ENCODE measurements around the gene DSCAML1. TPM values are rescaled to one million over a fixed set of nuclear protein-coding genes. Genes with fewer than 3 reads are reported as not detected.

Gene DSCAML1
- total RNA-seq, 2 experiments from 2014 or later: 0.13 to 0.29 TPM

DNA sequence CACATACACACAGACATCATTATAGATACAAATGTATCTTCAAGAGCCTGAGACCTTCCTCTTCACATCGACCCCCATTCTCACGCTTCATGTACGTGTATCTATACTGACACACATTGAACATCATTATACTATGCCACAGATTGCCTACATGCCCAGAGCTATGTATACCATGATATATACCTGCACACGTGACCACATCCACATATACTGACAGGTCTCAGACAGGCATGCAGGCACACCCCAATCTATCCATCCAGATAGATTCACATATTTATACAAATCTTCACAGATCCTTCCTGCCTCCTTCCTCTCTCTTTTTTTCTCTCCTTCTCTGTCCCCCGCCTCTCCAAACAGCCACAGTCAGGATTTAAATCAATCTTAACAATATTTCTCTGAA, 329.2 kb downstream of the DSCAML1 start:
- Mint-ChIP-seq H3K4me1 (ENCODE audit: low read depth) (no peaks in the 10 kb centered on the region), H3K36me3 (ENCODE audit: low read depth) (no peaks in the 10 kb centered on the region), H3K4me3 (no peak overlapping the region), H3K9me3 (no peaks in the 10 kb centered on the region), H3K27ac (no peak overlapping the region), H3K27me3 (no peaks in the 10 kb centered on the region)
- intact Hi-C loops (cut with micrococcal nuclease): no loop called here
- DNase-seq: no peak
- CTCF ChIA-PET: interaction anchor here (1.8 kb wide), 1 partner anchor 42 kb away, joined by 9 read pairs; no protein-coding TSS in a partner anchor
- ATAC-seq: no peak
- POLR2A ChIA-PET: no interaction called here
- TF ChIP-seq, protein P1, sequence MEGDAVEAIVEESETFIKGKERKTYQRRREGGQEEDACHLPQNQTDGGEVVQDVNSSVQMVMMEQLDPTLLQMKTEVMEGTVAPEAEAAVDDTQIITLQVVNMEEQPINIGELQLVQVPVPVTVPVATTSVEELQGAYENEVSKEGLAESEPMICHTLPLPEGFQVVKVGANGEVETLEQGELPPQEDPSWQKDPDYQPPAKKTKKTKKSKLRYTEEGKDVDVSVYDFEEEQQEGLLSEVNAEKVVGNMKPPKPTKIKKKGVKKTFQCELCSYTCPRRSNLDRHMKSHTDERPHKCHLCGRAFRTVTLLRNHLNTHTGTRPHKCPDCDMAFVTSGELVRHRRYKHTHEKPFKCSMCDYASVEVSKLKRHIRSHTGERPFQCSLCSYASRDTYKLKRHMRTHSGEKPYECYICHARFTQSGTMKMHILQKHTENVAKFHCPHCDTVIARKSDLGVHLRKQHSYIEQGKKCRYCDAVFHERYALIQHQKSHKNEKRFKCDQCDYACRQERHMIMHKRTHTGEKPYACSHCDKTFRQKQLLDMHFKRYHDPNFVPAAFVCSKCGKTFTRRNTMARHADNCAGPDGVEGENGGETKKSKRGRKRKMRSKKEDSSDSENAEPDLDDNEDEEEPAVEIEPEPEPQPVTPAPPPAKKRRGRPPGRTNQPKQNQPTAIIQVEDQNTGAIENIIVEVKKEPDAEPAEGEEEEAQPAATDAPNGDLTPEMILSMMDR (IDR thresholded peaks at IDR 0.05): no peak

DNA sequence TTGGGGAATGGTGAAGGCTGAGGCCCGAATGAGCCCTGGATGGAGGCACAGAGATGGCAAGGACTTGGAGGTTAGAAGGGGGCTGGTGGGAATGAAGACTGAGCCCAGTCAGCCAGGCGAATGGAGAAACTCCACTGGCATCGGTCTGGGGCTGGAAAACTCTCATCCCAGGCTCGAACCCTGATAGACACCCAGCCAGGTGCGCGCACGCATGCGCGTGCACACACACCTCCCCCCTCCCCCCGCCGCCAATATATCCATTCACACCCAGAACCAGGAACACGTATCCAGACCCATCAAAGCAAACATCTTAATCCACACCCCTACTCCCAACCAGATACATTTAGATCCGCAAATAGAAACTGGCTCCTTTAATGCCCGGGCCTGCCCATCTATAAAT, 330.1 kb downstream of the DSCAML1 start:
- Mint-ChIP-seq H3K27me3 (no peaks in the 10 kb centered on the region), H3K4me3 (no peak overlapping the region), H3K9me3 (no peaks in the 10 kb centered on the region), H3K4me1 (ENCODE audit: low read depth) (no peaks in the 10 kb centered on the region), H3K36me3 (ENCODE audit: low read depth) (no peaks in the 10 kb centered on the region), H3K27ac (no peak overlapping the region)
- DNase-seq (no peak), ATAC-seq (no peak)
- CTCF ChIA-PET: interaction anchor here (1.8 kb wide), 1 partner anchor 41 kb away, joined by 9 read pairs; no protein-coding TSS in a partner anchor
- POLR2A ChIA-PET: no interaction called here
- intact Hi-C loops (cut with micrococcal nuclease): no loop called here
- TF ChIP-seq, protein P1 (IDR thresholded peaks at IDR 0.05): no peak

DNA sequence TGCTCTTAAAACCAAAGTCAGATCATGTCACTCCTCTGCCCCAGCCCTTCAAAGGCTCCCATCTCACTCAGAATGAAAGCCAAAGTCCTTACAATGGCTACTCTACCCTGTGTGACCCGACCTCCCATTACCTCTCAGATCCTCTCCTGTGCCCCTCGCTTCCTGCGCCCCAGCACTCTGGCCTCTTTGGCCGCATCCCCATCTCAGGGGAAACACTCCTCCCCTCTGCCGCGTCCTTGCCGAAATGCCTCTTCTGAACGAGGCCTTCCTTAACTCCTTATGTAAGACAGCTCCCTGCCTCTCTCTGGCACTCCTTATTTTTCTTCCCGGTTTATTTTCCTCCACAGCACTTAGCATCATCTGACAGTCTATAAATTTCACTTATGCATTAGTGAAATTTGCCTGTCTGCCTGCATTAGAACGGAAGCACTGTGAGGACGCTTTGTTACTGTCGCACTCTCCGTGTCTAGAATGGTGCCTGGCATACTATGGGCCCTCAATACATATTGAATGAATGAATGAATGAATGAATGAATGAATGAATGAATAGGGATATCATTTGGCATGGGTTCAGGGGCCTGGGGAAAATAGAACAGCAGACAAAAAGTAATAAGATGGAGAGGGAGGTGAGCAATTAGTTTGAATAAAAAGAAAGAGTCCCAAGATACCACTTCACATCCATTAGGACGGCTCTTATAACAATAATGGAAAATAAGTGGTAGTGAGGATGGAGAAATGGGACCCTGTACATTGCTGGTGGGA, 331.6 kb downstream of the DSCAML1 start:
- ChIA-PET POLR2A (no interaction called here), CTCF (no interaction called here)
- intact Hi-C loops (cut with micrococcal nuclease): no loop called here
- H3K4me1 Mint-ChIP-seq (ENCODE audit: low read depth): no peaks in the 10 kb centered on the region
- no peak overlapping the region for H3K27ac Mint-ChIP-seq
- TF ChIP-seq, protein P1 (IDR thresholded peaks at IDR 0.05): no peak
- H3K36me3 Mint-ChIP-seq (ENCODE audit: low read depth): no peaks in the 10 kb centered on the region
- H3K9me3 Mint-ChIP-seq: no peaks in the 10 kb centered on the region
- no peak overlapping the region for H3K4me3 Mint-ChIP-seq
- no peak for DNase-seq
- ATAC-seq: no peak
- no peaks in the 10 kb centered on the region for H3K27me3 Mint-ChIP-seq

GRCh38 chr11:117464778-117465177, 332.2 kb downstream of the DSCAML1 start:
- Mint-ChIP-seq H3K27me3 (no peaks in the 10 kb centered on the region), H3K4me3 (no peak overlapping the region), H3K36me3 (ENCODE audit: low read depth) (no peaks in the 10 kb centered on the region), H3K4me1 (ENCODE audit: low read depth) (no peaks in the 10 kb centered on the region), H3K9me3 (no peaks in the 10 kb centered on the region), H3K27ac (no peak overlapping the region)
- ChIA-PET POLR2A (no interaction called here), CTCF (no interaction called here)
- TF ChIP-seq, protein P1 (IDR thresholded peaks at IDR 0.05): no peak
- ATAC-seq: no peak
- intact Hi-C loops (cut with micrococcal nuclease): no loop called here
- DNase-seq: no peak

- DNase-seq: no peak
- POLR2A ChIA-PET: no interaction called here
- Mint-ChIP-seq H3K27ac (no peak overlapping the region), H3K4me3 (no peak overlapping the region), H3K36me3 (ENCODE audit: low read depth) (no peaks in the 10 kb centered on the region), H3K4me1 (ENCODE audit: low read depth) (peaks cover 5% of the 10 kb centered on the region), H3K27me3 (no peaks in the 10 kb centered on the region), H3K9me3 (no peaks in the 10 kb centered on the region)
- ATAC-seq: no peak
- intact Hi-C loops (cut with micrococcal nuclease): no loop called here
- CTCF ChIA-PET: interaction anchor here (1.4 kb wide), 1 partner anchor 37 kb away, joined by 5 read pairs; no protein-coding TSS in a partner anchor
- TF ChIP-seq, protein P1 (IDR thresholded peaks at IDR 0.05): no peak
These were observed 334.2 kb downstream of the DSCAML1 start for GRCh38 chr11:117462864-117463247.
